Measurements from ENCODE around the gene VAMP4. TPM values are rescaled to one million over a fixed set of nuclear protein-coding genes. Genes with fewer than 3 reads are reported as not detected.

The VAMP4 gene
- total and polyA plus RNA-seq, 5 donors from 2014 or later = 16.1 to 25.3 (median 22.8) TPM

DNA sequence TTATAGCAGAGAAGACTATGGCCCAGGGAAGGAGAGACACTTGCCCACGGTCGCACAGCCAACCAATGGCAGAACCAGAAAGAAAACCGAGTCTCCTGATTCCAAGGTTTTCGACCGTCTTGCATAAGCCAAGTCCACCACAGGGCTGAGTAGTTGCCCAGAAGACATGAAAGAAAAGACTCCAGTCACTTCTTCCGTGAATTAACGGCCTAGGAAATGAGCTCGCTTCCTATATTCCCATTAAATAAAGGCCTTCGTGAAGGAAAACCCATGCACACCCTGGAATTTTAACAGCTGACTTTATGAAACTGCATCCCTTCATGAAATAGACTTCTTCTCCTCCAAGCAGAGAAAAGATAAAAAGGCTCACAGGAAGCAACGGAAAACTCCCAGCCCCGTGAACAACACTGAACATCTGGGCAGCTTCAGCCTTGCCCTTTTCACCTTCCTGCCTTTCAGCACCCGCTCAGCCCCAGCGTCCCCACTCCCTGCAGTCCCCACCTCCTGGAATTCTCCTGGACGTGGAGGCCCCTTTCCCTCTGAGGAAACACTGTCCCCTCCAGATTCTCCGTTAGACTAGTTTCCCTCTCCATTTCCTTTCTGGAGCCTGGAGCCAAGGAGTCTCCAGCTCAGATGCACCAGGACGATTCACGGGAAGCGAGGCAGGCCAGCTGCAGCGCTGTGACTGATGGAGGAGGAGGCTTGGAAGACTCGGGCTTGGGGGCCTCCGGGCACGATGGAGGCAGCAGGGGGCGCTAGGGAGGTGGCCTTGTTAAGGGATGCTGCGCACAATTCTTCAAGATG is 86.7 kb downstream of the VAMP4 start:
- ATAC-seq (ENCODE audit: low read depth in 2 of 2) (peak; percentile 52 to 71), DNase-seq (peak; percentile 14 to 77 (median 43))
- no peak overlapping the region for H3K4me3 ChIP-seq (ENCODE audit: low read depth, low read length)
- H3K27ac ChIP-seq (ENCODE audit: insufficient read depth, low read length, poor library complexity, severe bottlenecking) = no peak overlapping the region
- H3K9me3 ChIP-seq (ENCODE audit: control insufficient read depth in 2 of 2, low read length in 2 of 2) = no peaks in the 10 kb centered on the region
- Mint-ChIP-seq H3K4me3 (peak overlapping the region in 2 of 4 donors; percentile 10 to 30), H3K27me3 (peaks cover 10% of the 10 kb centered on the region), H3K27ac (peak overlapping the region in 1 of 3 donors; percentile 53), H3K9me3 (peaks cover 0 to 2% (median 0%) of the 10 kb centered on the region in 7 donors), H3K36me3 (no peaks in the 10 kb centered on the region), H3K4me1 (peaks cover 4 to 12% (median 7%) of the 10 kb centered on the region in 4 donors)
- peaks cover 7% of the 10 kb centered on the region for H3K27me3 ChIP-seq (ENCODE audit: control insufficient read depth, insufficient read depth, low read length)
- H3K4me1 ChIP-seq (ENCODE audit: control insufficient read depth, insufficient read depth, low read length, poor library complexity, severe bottlenecking) = peaks cover 4% of the 10 kb centered on the region
- H3K36me3 ChIP-seq (ENCODE audit: control insufficient read depth, insufficient read depth, low read length) = no peaks in the 10 kb centered on the region

DNA sequence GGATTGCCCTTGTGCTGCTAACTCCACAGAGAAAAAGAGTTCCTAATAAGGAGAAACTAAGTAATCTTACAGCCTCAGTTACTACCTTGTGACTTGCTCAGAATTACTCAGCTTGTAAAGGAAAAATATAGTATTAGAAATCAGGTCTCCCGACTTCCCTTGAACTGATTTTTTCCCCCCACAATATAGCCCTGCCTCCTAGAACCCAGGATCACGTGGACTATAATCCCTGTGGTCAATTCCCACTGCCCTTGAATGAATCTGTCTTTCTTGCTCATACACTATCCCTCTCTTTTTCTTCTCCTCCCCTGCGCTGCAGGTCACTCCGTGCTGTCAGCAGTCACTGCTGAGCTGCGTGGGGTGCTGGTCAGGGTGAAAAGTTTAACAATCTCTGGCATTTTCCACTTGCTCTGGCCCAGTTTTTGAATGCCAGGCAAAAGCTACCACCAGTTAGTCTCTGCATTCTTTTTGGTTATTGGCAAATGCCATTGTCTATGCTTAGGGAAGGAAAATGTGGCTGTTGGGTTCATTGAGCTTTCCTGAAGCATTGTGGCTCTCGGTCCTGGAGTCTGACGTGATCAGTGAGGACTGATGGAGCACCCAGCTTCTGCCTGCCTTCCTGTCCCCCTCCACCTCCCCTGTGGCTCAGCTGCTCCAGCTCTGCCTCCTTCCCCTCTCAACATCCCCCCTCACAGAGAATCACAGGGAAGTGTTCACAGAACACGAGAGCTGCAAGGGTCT is 87.5 kb downstream of the VAMP4 start:
- DNase-seq (no peak), ATAC-seq (ENCODE audit: low read depth in 2 of 2) (no peak)
- Histone ChIP-seq H3K4me3 (ENCODE audit: low read depth, low read length) (no peak overlapping the region), H3K9me3 (ENCODE audit: control insufficient read depth in 2 of 2, low read length in 2 of 2) (no peaks in the 10 kb centered on the region), H3K27me3 (ENCODE audit: control insufficient read depth, insufficient read depth, low read length) (peaks cover 7% of the 10 kb centered on the region), H3K27ac (ENCODE audit: insufficient read depth, low read length, poor library complexity, severe bottlenecking) (no peak overlapping the region), H3K36me3 (ENCODE audit: control insufficient read depth, insufficient read depth, low read length) (no peaks in the 10 kb centered on the region), H3K4me1 (ENCODE audit: control insufficient read depth, insufficient read depth, low read length, poor library complexity, severe bottlenecking) (peaks cover 4% of the 10 kb centered on the region)
- peaks cover 0 to 2% (median 0%) of the 10 kb centered on the region in 7 donors for H3K9me3 Mint-ChIP-seq
- H3K36me3 Mint-ChIP-seq = no peaks in the 10 kb centered on the region
- H3K27ac Mint-ChIP-seq = no peak overlapping the region
- peaks cover 10% of the 10 kb centered on the region for H3K27me3 Mint-ChIP-seq
- H3K4me1 Mint-ChIP-seq = peaks cover 4 to 12% (median 7%) of the 10 kb centered on the region in 4 donors
- no peak overlapping the region for H3K4me3 Mint-ChIP-seq

DNA sequence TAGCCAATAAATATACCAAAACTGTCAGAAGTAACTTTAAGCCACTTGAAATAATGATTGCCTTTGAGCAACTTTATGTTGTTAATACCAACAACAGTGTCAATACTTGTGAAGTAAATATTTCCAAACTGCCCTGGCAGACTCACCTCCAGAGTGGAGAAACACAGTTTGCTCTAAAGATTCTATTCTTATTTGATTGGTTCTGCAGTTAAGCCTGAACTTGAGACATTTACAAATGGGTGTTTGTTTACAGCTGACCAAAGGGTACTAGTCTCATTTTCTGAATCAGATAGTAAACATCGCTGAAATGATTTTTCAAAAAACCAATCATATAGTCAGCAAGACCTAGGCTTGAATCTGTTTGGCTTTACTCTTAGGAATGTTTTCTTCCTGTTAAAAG is 88.1 kb downstream of the VAMP4 start:
- H3K9me3 Mint-ChIP-seq = peaks cover 0 to 2% (median 0%) of the 10 kb centered on the region in 7 donors
- no peak for DNase-seq
- no peaks in the 10 kb centered on the region for H3K36me3 Mint-ChIP-seq
- no peak overlapping the region for H3K4me3 Mint-ChIP-seq
- H3K27ac Mint-ChIP-seq = no peak overlapping the region
- Histone ChIP-seq H3K36me3 (ENCODE audit: control insufficient read depth, insufficient read depth, low read length) (no peaks in the 10 kb centered on the region), H3K27me3 (ENCODE audit: control insufficient read depth, insufficient read depth, low read length) (peaks cover 7% of the 10 kb centered on the region), H3K27ac (ENCODE audit: insufficient read depth, low read length, poor library complexity, severe bottlenecking) (no peak overlapping the region), H3K4me1 (ENCODE audit: control insufficient read depth, insufficient read depth, low read length, poor library complexity, severe bottlenecking) (peaks cover 4% of the 10 kb centered on the region), H3K9me3 (ENCODE audit: control insufficient read depth in 2 of 2, low read length in 2 of 2) (no peaks in the 10 kb centered on the region), H3K4me3 (ENCODE audit: low read depth, low read length) (no peak overlapping the region)
- ATAC-seq (ENCODE audit: low read depth in 2 of 2) = no peak
- peaks cover 10% of the 10 kb centered on the region for H3K27me3 Mint-ChIP-seq
- peaks cover 4 to 12% (median 7%) of the 10 kb centered on the region in 4 donors for H3K4me1 Mint-ChIP-seq

DNA sequence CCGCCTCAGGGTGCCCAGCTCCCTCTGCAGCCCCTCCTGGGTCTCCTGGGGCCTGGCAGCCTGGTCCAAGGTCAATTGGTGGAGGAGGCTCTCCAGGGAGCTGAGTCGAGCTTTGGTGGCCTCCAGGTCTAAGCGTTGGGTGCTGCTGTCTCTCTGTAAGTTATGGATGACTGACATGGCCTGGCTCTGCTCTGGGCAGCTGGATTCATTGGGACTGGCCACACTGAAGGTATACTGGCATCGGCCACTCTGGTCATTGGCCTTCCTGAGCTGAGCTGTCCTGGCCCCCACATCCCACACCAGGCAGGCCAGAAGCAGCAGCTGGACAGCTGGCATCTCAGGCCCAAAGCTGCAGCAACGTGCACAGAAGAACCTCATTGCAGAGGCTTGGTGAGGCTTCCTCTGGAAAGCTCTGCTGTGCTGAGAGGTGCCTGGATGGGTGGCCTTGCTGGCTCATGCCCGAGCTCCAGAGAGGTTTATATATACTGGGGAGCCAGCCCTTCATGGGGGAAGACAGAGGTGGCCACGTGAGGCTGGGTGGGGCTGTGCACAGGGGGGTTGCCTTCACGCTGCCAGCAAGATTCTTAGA is 89.5 kb downstream of the VAMP4 start, which contains the start of gene MYOC:
Gene MYOC (minus strand): TSS at position 455 of the 589 bp plus-strand sequence. CDS start 77 bp downstream, at position 378.
- Mint-ChIP-seq H3K27me3 (peaks cover 10% of the 10 kb centered on the region), H3K36me3 (no peaks in the 10 kb centered on the region), H3K9me3 (no peaks in the 10 kb centered on the region), H3K4me3 (no peak within 1 kb of the TSS), H3K27ac (no peak within 1 kb of the TSS), H3K4me1 (peaks cover 4 to 12% (median 7%) of the 10 kb centered on the region in 4 donors)
- Histone ChIP-seq H3K27ac (ENCODE audit: insufficient read depth, low read length, poor library complexity, severe bottlenecking) (no peak within 1 kb of the TSS), H3K4me3 (ENCODE audit: low read depth, low read length) (no peak within 1 kb of the TSS), H3K36me3 (ENCODE audit: control insufficient read depth, insufficient read depth, low read length) (no peaks in the 10 kb centered on the region), H3K9me3 (ENCODE audit: control insufficient read depth in 2 of 2, low read length in 2 of 2) (no peaks in the 10 kb centered on the region), H3K4me1 (ENCODE audit: control insufficient read depth, insufficient read depth, low read length, poor library complexity, severe bottlenecking) (peaks cover 4% of the 10 kb centered on the region), H3K27me3 (ENCODE audit: control insufficient read depth, insufficient read depth, low read length) (peaks cover 7% of the 10 kb centered on the region)
- no peak for DNase-seq
- no peak for ATAC-seq (ENCODE audit: low read depth in 2 of 2)

Other genes with a start within 250 kb of the VAMP4 start
- gene MYOCOS, start 119.8 kb downstream of the VAMP4 start, total RNA-seq = not detected
- gene MYOCOS, start 119.8 kb downstream of the VAMP4 start, polyA plus RNA-seq = not detected
- not detected for gene MYOC, start 89.4 kb downstream of the VAMP4 start, total RNA-seq
- gene MYOC, start 89.4 kb downstream of the VAMP4 start, polyA plus RNA-seq = not detected
- 17.5 TPM for gene METTL13, start 39.6 kb upstream of the VAMP4 start, total RNA-seq
- 10 to 100 TPM; 24.2 to 38.4 (median 32.7) TPM for gene METTL13, start 39.6 kb upstream of the VAMP4 start, polyA plus RNA-seq
- gene DNM3, start 99.4 kb upstream of the VAMP4 start, total RNA-seq = 5.5 TPM
- 1 to 10 TPM in 3 of 4 donors, under 1 TPM in 1; 0.76 to 1.9 (median 1.5) TPM for gene DNM3, start 99.4 kb upstream of the VAMP4 start, polyA plus RNA-seq